GM08714 (cell line): ENCODE results near the gene CABCOCO1.
"Not testable (repeated sequence)": the region's sequence is repeated elsewhere in the genome, so short reads cannot be mapped to it uniquely, and the experiment has no call there.

Experiments
- H3K4me3 ChIP-seq: fragments of 200-500 bp; sonication (Bioruptor generic); 2 replicates; pipeline ENCODE4 v1.5.1; 2014; ENCODE audit warnings: mild to moderate bottlenecking, low read length, inconsistent platforms
- ZNF274 ChIP-seq: IDR thresholded peaks from 2 replicates; pipeline ENCODE4 v1.6.1; 2012; ENCODE audit warnings: mild to moderate bottlenecking, low read depth, low read length

The CABCOCO1 gene

GRCh38 chr10:61669849-61670248, 7.1 kb downstream of the CABCOCO1 start:
- no peak for TF ChIP-seq ZNF274
- no peak overlapping the region for H3K4me3 ChIP-seq

- H3K4me3 ChIP-seq = no peak overlapping the region
- TF ChIP-seq ZNF274 = no peak
Measured at GRCh38 chr10:61673360-61673759, 10.6 kb downstream of the CABCOCO1 start.

GRCh38 chr10:61682323-61682722, 19.6 kb downstream of the CABCOCO1 start:
- TF ChIP-seq ZNF274 = no peak
- H3K4me3 ChIP-seq = no peak overlapping the region

DNA sequence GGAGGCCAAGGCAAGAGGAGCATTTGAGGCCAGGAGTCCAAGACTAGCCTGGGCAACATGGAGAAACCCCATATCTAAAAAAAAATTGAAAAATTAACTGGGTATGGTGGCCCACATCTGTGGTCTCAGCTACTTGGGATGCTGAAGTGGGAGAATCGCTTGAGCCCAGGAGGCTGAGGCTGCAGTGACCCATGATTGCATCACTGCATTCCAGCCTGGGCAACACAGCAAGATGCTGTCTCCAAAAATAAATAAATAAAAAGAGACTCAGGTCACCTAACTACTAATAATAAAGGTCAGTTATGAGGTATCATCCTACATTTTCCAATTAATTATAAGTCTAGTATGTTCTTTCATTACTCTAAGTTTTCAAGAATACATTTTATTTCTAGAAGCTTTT, 20.6 kb downstream of the CABCOCO1 start:
- no peak for TF ChIP-seq ZNF274
- H3K4me3 ChIP-seq = no peak overlapping the region

DNA sequence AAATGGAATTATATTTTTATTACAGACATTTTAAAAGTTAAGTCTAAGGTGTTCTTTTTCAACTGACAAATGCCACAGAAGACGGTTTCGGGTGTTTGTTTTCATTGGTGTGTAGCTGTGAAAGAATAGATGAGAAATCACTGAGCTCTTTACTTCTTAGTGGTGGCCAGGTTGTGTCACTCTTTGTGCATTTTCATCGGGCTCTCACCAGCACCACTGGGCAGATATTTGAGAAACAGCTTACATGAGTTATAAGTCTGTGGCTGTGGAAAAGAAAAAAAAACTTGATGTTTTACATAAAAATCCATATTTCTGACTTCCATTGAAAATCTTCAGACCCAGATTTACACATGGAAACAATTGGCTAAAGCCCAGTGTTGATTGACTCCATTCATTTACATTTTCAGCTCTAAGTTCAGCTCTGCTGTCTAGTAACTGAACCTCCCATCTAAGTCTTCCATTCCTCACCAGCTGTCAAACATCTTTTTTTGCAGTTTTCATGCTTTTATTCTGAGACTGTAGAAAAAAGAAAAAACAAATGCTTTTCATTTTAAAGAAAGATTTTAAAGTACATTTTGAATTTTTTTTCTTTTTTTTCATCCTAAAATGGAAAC, 22.3 kb downstream of the CABCOCO1 start:
- TF ChIP-seq ZNF274 = no peak

DNA sequence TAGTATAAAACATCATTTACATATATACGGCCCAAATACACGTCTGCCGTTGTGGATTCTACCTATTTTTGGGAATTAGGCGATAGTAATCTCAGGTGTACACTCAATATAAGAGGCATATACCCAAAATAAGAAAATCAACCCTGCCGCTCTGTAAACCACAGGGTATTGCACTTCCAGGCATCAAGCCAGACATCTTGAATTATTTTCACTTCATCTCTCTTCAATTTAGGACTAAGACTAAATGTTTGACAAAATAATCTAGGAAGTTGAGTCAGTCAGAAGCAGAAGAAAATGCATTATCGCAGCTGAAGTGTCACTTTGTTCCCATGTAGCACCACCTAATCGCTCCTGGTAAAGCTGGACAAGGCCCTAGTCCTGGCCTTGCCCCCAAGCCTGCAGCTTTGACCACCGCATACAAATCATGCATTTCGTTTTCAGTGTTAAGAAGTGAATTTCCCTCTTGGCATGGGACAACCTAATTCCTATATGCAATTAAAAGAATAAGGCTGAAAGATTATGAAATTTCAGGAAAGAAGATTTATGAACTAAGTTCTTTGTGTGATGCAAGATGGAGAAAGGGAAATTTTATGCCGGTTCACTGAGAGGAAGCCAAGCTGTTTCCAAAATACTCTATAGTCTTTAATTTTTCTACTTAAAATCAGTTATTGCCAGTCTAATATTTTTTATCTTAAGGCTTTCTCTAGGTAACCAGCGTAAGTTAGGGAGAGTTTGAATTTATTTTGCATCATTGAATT, 26.0 kb downstream of the CABCOCO1 start:
- no peak overlapping the region for H3K4me3 ChIP-seq
- no peak for TF ChIP-seq ZNF274

More for the DNA sequence above, 22.3 kb downstream of the CABCOCO1 start:
- H3K4me3 ChIP-seq = no peak overlapping the region

DNA sequence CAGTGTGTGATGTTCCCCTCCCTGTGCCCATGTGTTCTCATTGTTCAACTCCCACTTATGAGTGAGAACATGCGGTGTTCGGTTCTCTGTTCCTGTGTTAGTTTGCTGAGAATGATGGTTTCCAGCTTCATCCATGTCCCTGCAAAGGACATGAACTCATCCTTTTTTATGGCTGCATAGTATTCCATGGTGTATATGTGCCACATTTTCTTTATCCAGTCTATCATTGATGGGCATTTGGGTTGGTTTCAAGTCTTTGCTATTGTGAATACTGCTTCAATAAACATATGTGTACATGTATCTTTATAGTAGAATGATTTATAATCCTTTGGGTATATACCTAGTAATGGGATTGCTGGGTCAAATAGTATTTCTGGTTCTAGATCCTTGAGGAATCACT, 28.9 kb downstream of the CABCOCO1 start:
- not testable (repeated sequence) for H3K4me3 ChIP-seq

DNA sequence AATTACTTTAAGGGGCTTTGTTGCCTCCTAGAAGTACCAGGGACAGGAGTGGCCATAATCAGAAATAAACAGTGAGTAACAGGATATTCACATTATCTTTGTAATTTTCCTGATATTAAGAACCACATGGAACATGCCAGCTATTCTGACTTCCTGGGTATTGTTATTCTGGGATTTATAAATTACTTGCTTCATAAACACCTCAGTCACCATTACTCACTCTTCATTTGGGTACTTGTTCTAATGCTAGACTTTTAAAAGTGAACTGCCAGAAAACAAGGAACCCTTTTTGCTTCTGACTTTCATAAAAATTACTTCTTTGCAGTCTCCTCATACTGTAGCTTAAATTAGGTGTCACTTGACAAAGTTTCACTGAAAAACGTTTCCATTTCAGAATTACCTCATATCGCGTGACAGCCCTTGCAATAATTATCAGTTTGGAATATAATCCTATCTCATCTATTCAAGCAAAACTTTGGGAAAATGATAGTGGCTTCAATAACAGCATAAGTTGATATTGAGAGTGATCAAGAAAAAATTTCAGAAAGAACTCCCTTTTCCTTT, 29.8 kb downstream of the CABCOCO1 start:
- no peak for TF ChIP-seq ZNF274
- no peak overlapping the region for H3K4me3 ChIP-seq

GRCh38 chr10:61698968-61699655, 36.4 kb downstream of the CABCOCO1 start:
- no peak overlapping the region for H3K4me3 ChIP-seq
- no peak for TF ChIP-seq ZNF274

- no peak for TF ChIP-seq ZNF274
- H3K4me3 ChIP-seq = no peak overlapping the region
Measured at GRCh38 chr10:61701055-61701705, 38.5 kb downstream of the CABCOCO1 start.

- no peak overlapping the region for H3K4me3 ChIP-seq
- TF ChIP-seq ZNF274 = no peak
Measured at GRCh38 chr10:61701706-61702105, 39.0 kb downstream of the CABCOCO1 start.

GRCh38 chr10:61702584-61702983, 39.9 kb downstream of the CABCOCO1 start:
- H3K4me3 ChIP-seq = no peak overlapping the region
- TF ChIP-seq ZNF274 = no peak

GRCh38 chr10:61705022-61705613, 42.4 kb downstream of the CABCOCO1 start:
- no peak overlapping the region for H3K4me3 ChIP-seq
- no peak for TF ChIP-seq ZNF274

- no peak for TF ChIP-seq ZNF274
Measured at GRCh38 chr10:61708846-61709245, 46.1 kb downstream of the CABCOCO1 start.

GRCh38 chr10:61712105-61712504, 49.4 kb downstream of the CABCOCO1 start:
- not testable (repeated sequence) for H3K4me3 ChIP-seq

More at GRCh38 chr10:61708846-61709245, 46.1 kb downstream of the CABCOCO1 start:
- no peak overlapping the region for H3K4me3 ChIP-seq

GRCh38 chr10:61719475-61719874, 56.7 kb downstream of the CABCOCO1 start:
- not testable (repeated sequence) for H3K4me3 ChIP-seq
